Forelimb muscle (tissue), 1 donor: Measurements from ENCODE around the gene DUSP8. TPM values are rescaled to one million over a fixed set of nuclear protein-coding genes. Genes with fewer than 3 reads are reported as not detected.

Experiments
- polyA plus RNA-seq: library from polyadenylated mRNA; unstranded; fragments of 120-200 nt; gene quantifications from one replicate; pipeline ENCODE4 v1.2.1, GENCODE V29; 2013; ENCODE audit not compliant: insufficient read length

DUSP8 gene
- polyA plus RNA-seq, 1 donor = 37.3 TPM

Other genes with a start within 250 kb of the DUSP8 start
- gene BRSK2, start 182.3 kb downstream of the DUSP8 start, polyA plus RNA-seq = 1.2 TPM
- gene MOB2, start 85.5 kb downstream of the DUSP8 start, polyA plus RNA-seq = 22.7 TPM
- gene KRTAP5-1, start 13.0 kb upstream of the DUSP8 start, polyA plus RNA-seq = 2.5 TPM
- 0.38 TPM for gene KRTAP5-2, start 26.0 kb upstream of the DUSP8 start, polyA plus RNA-seq
- not detected for gene KRTAP5-3, start 36.2 kb upstream of the DUSP8 start, polyA plus RNA-seq
- gene KRTAP5-4, start 49.9 kb upstream of the DUSP8 start, polyA plus RNA-seq = not detected
- gene KRTAP5-5, start 57.5 kb upstream of the DUSP8 start, polyA plus RNA-seq = not detected
- 0.71 TPM for gene KRTAP5-6, start 124.9 kb upstream of the DUSP8 start, polyA plus RNA-seq
- gene IFITM10, start 178.3 kb upstream of the DUSP8 start, polyA plus RNA-seq = 0.81 TPM
- 80.6 TPM for gene CTSD, start 191.7 kb upstream of the DUSP8 start, polyA plus RNA-seq